ENCODE data around the gene TTLL11.

GRCh38 chr9:121817476-121817875, 275.6 kb downstream of the TTLL11 start:
- TF ChIP-seq GATA2 (IDR thresholded peaks at IDR 0.05; ENCODE audit: low read depth, low read length) (no peak), GATA3 (IDR thresholded peaks at IDR 0.05; ENCODE audit: low read depth, low read length) (no peak)

All from SH-SY5Y (cell line).